SK-N-SH treated with all-trans-retinoic acid at 6 μM for 48 hours (cell line): Measurements from ENCODE around the gene PPA2.
"Not testable (repeated sequence)": the region's sequence is repeated elsewhere in the genome, so short reads cannot be mapped to it uniquely, and the experiment has no call there.

ENCODE experiments used
- ATAC-seq: fragments of 200-7000 bp; cut with Tn5 transposase; 3 replicates; pipeline ENCODE4 v1.9.1; 2020; ENCODE audit warnings: mild to moderate bottlenecking, moderate library complexity
- CREB5 ChIP-seq: fragments of 250-450 bp; sonication (Bioruptor Pico); IDR thresholded peaks from 2 replicates; pipeline ENCODE4 v1.5.1; 2020; ENCODE audit warnings: low read depth, mild to moderate bottlenecking, moderate library complexity
- CSDC2 ChIP-seq: fragments of 250-450 bp; sonication (Bioruptor Pico); IDR thresholded peaks from 2 replicates; pipeline ENCODE4 v1.5.0; 2020; ENCODE audit warnings: mild to moderate bottlenecking, moderate library complexity
- ESRRG ChIP-seq: fragments of 250-450 bp; sonication (Bioruptor Pico); IDR thresholded peaks from 2 replicates; pipeline ENCODE4 v1.6.1; 2021; ENCODE audit warnings: mild to moderate bottlenecking
- GLIS3 ChIP-seq: fragments of 250-450 bp; sonication (Bioruptor Pico); IDR thresholded peaks from 2 replicates; pipeline ENCODE4 v1.5.0; 2020; ENCODE audit warnings: mild to moderate bottlenecking, moderate library complexity
- OSR1 ChIP-seq: fragments of 250-450 bp; sonication (Bioruptor Pico); IDR thresholded peaks from 2 replicates; pipeline ENCODE4 v1.8.0; 2022; ENCODE audit warnings: moderate library complexity, mild to moderate bottlenecking, inconsistent platforms
- PATZ1 ChIP-seq: fragments of 250-450 bp; sonication (Bioruptor Pico); IDR thresholded peaks from 2 replicates; pipeline ENCODE4 v1.8.0; 2020; ENCODE audit warnings: mild to moderate bottlenecking, moderate library complexity, borderline replicate concordance
- POU6F1 ChIP-seq: fragments of 250-450 bp; sonication (Bioruptor Pico); IDR thresholded peaks from 2 replicates; pipeline ENCODE4 v1.8.0; 2021; ENCODE audit warnings: low read depth, mild to moderate bottlenecking, moderate library complexity, borderline replicate concordance
- PPARA ChIP-seq: fragments of 250-450 bp; sonication (Bioruptor Pico); IDR thresholded peaks from 2 replicates; pipeline ENCODE4 v1.5.0; 2020; ENCODE audit warnings: mild to moderate bottlenecking, borderline replicate concordance
- RARB ChIP-seq: fragments of 250-450 bp; sonication (Bioruptor Pico); IDR thresholded peaks from 2 replicates; pipeline ENCODE4 v1.8.0; 2021; ENCODE audit warnings: mild to moderate bottlenecking, moderate library complexity
- TCF4 ChIP-seq: fragments of 250-450 bp; sonication (Bioruptor Pico); IDR thresholded peaks from 2 replicates; pipeline ENCODE4 v1.8.0; 2021; ENCODE audit warnings: mild to moderate bottlenecking, moderate library complexity, borderline replicate concordance
- TSHZ2 ChIP-seq: fragments of 250-450 bp; sonication (Bioruptor Pico); IDR thresholded peaks from 2 replicates; pipeline ENCODE4 v1.5.0; 2020; ENCODE audit warnings: mild to moderate bottlenecking, moderate library complexity
- ZC3H10 ChIP-seq: fragments of 250-450 bp; sonication (Bioruptor Pico); IDR thresholded peaks from 2 replicates; pipeline ENCODE4 v1.5.1; 2021; ENCODE audit warnings: mild to moderate bottlenecking, moderate library complexity
- ZFP3 ChIP-seq: fragments of 250-450 bp; sonication (Bioruptor Pico); IDR thresholded peaks from 2 replicates; pipeline ENCODE4 v1.5.0; 2020; ENCODE audit warnings: mild to moderate bottlenecking, moderate library complexity
- ZFP30 ChIP-seq: fragments of 450-650 bp; formaldehyde crosslinking; IDR thresholded peaks from 2 replicates; pipeline ENCODE4 v1.5.0; 2022; ENCODE audit warnings: mild to moderate bottlenecking, moderate library complexity
- ZNF565 ChIP-seq: fragments of 450-650 bp; formaldehyde crosslinking; conservative IDR thresholded peaks from 2 replicates; pipeline ENCODE4 v1.5.0; 2020; ENCODE audit warnings: low read depth, mild to moderate bottlenecking, moderate library complexity
- ZNF8 ChIP-seq: fragments of 450-650 bp; formaldehyde crosslinking; IDR thresholded peaks from 2 replicates; pipeline ENCODE4 v1.5.0; 2020; ENCODE audit warnings: mild to moderate bottlenecking, moderate library complexity

The PPA2 gene

GRCh38 chr4:105466580-105466979, 7.3 kb downstream of the PPA2 start:
- no peak for ATAC-seq
- TF ChIP-seq TCF4 (CRISPR knock-in tag) (no peak), ZFP3 (CRISPR knock-in tag) (no peak), ZNF8 (no peak), ZC3H10 (no peak), ZNF565 (CRISPR knock-in tag) (no peak)

- ATAC-seq, result not testable (repeated sequence)
Measured at GRCh38 chr4:105464563-105464962, 9.3 kb downstream of the PPA2 start.

- TF ChIP-seq ZFP30 (CRISPR knock-in tag), result no peak
- TF ChIP-seq GLIS3 (CRISPR knock-in tag), result no peak
- TF ChIP-seq RARB (CRISPR knock-in tag), result no peak
- TF ChIP-seq PATZ1 (CRISPR knock-in tag), result no peak
- TF ChIP-seq OSR1 (CRISPR knock-in tag), result no peak
- no peak for TF ChIP-seq CREB5 (CRISPR knock-in tag)
- TF ChIP-seq ESRRG, result no peak
- TF ChIP-seq POU6F1, result no peak
- no peak for TF ChIP-seq ZNF565 (CRISPR knock-in tag)
- TF ChIP-seq ZFP3 (CRISPR knock-in tag), result no peak
- no peak for TF ChIP-seq CSDC2 (CRISPR knock-in tag)
- TF ChIP-seq TCF4 (CRISPR knock-in tag), result no peak
- TF ChIP-seq ZNF8, result no peak
- no peak for TF ChIP-seq ZC3H10
- TF ChIP-seq TSHZ2 (CRISPR knock-in tag), result no peak
- ATAC-seq, result no peak
Measured at GRCh38 chr4:105462576-105462975, 11.3 kb downstream of the PPA2 start.

GRCh38 chr4:105461621-105462382, 12.1 kb downstream of the PPA2 start:
- no peak for TF ChIP-seq POU6F1
- no peak for TF ChIP-seq ZNF8
- no peak for TF ChIP-seq OSR1 (CRISPR knock-in tag)
- no peak for TF ChIP-seq CREB5 (CRISPR knock-in tag)
- TF ChIP-seq PPARA (CRISPR knock-in tag), result no peak

More at GRCh38 chr4:105461621-105462382, 12.1 kb downstream of the PPA2 start:
- ATAC-seq, result no peak
